DMS53 (cell line): ENCODE data around the gene TUBGCP5.
A peak's percentile ranks its signal among the peaks of the same experiment; 100 is the strongest.

ENCODE experiments used
- DNase-seq: peaks from one replicate; lab custom pipeline; 2025; lab: John Stamatoyannopoulos, UW

Gene TUBGCP5

GRCh38 chr15:22978691-22979237, 60.6 kb downstream of the TUBGCP5 start:
- DNase-seq: peak; percentile 75

DNA sequence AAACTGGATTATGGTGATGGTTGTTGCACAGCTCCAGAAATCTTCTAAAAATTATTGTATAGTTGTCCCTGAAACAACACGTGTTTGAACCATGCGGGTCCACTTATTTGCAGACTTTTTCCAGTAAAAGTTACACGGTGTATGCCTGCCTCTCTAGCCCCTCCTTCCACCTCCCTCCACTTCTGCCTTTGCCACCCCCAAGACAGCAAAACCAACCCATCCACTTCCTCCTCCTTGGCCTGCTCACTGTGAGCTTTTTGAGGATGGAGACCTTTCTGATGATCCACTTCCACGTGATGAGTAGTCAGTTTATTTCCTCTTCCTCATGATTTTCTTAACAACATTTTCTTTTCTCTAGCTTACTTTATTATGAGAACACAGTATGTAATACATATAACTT, 64.6 kb downstream of the TUBGCP5 start:
- DNase-seq: no peak

- DNase-seq: no peak
These were observed 65.4 kb downstream of the TUBGCP5 start for GRCh38 chr15:22973987-22974386.

- no peak for DNase-seq
These were observed 66.1 kb downstream of the TUBGCP5 start for GRCh38 chr15:22973286-22973685.

DNA sequence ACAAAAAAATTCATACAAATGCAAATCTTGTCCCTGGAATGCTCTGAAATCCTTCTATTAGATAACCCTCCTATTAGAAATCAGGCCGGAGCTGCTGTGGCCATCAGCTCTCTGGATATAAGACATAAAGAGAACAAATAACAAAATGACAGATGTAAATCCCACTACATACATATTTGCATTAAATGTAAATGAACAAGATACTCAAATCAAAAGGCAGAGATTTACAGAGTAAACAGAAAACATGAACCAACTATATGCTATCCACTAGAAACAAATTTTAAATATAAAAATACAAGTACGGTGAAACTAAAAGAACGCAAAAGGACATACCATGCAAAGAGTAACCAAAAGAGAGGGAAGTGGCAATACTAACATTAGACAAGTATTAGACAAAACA, 69.9 kb downstream of the TUBGCP5 start:
- no peak for DNase-seq

DNA sequence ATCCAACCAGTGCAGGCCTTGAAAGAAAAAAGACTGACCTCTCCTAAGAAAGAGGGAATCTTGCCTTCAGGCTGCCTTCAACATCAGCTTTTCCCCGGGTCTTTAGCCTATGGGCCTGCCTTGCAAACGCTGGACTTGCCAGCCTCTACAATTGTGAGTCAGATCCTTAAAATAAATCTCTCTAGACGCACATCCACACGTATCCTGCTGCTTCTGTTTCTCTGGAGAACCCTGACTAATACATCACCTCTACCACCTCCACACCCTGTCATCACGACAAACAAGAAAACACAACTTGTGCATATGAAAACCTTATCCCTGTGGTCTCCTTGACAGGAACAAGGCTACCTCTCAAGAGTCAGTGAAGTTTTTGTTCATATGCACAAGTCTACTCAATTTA, 71.0 kb downstream of the TUBGCP5 start:
- DNase-seq: no peak

DNA sequence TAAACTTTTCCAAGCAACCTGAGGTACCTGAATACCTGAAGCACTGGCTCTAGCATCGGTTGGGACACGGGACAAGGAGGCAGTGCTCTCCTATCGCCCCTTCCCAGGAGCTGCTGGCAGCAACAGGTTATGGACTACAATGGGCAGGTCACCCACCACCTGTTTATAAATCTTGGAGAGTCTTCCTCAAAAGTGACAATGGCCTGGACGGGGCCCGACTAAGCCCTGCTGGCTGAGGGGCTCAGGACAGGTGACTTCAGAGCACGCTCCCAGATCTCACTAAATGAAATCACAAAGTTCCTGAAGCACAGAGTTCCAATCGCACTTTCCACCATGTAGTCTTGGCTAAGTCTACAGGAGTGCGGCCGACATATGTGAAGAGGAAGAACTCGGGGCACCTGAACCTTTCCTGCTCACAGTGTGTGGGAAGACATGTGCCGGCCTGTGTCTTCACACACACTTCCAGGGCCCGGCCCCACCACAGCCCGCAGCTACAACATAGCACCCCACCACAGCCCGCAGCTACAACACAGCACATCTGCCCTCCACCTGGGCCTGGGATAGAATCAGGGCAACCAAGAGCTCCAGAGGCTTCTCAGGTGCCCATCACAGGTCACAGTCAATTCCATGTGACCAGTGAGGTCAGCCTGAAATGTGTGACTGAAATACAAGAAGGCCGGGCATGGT, 72.1 kb downstream of the TUBGCP5 start:
- DNase-seq: no peak

DNA sequence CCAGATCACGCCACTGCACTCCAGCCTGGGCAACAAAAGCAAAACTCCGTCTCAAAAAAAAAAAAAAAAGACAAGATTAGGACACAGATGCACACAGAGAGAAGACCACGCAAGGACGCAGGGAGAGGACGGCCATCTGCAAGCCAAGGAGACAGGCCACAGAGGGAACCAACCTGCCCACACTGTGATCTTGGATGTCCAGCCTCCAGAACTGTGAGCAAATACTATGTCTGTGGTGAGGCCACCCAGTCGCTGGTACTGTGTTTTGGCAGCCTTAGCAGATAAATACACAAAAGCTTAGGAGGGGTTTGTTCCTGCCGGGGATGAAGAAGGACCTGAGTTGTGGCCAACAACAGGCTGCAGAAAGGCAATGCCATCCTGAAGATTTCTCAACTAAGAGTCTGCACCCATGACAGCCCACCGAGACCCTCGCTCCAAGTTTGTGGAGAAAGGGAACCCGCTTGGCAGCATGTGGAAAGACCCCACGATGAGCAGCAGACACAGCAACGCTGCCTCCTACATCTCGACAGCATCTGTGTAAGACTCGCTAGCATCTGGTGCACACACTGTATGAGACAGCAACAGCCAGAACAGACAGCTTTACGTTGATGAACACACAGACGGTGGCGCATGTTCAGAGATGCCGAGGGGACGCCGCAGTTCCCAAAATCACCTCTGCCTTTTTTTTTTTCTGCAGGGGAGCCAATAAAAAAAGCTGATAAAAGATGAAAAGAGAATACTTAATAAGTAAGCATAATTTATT, 72.9 kb downstream of the TUBGCP5 start:
- DNase-seq: no peak

DNA sequence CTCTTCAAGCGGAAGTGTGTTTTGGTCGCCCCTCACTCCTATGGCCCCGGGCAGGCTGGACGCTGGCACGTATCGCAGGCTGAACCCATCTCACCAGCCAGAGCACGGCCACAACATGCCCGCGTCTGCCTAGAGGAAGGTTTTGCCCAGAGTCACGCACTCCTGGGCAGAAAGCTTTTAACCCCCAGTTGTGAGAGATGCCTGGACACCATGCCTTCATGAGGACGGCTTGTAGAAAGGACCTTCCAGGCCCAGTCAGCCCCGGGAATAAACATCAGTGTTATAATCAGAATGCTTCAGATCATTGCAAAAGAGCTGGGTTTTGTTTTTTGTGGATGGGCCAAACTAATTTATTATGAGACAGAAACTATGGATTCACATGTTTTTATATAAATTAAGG, 75.7 kb downstream of the TUBGCP5 start:
- no peak for DNase-seq

DNA sequence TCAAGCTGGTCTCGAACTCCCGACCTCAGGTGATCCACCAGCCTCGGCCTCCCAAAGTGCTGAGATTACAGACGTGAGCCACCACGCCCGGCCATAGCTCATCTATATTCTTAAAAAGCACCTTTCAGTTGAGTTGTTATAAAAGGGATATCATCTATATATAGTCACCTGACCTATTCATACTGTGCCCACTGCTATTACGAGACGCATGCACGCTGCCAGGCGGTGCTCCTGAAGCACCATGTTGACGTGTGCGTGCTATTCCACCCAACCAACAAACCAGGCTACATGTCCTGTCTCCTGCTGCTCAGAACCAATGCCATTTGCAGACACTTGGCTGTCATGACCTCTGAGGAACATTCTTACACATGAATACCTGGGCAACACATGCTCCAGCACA, 76.8 kb downstream of the TUBGCP5 start:
- no peak for DNase-seq

GRCh38 chr15:22961762-22962161, 77.6 kb downstream of the TUBGCP5 start:
- DNase-seq: no peak

GRCh38 chr15:22960556-22960955, 78.8 kb downstream of the TUBGCP5 start:
- DNase-seq: no peak

- no peak for DNase-seq
These were observed 79.2 kb downstream of the TUBGCP5 start for GRCh38 chr15:22960126-22960525.

DNA sequence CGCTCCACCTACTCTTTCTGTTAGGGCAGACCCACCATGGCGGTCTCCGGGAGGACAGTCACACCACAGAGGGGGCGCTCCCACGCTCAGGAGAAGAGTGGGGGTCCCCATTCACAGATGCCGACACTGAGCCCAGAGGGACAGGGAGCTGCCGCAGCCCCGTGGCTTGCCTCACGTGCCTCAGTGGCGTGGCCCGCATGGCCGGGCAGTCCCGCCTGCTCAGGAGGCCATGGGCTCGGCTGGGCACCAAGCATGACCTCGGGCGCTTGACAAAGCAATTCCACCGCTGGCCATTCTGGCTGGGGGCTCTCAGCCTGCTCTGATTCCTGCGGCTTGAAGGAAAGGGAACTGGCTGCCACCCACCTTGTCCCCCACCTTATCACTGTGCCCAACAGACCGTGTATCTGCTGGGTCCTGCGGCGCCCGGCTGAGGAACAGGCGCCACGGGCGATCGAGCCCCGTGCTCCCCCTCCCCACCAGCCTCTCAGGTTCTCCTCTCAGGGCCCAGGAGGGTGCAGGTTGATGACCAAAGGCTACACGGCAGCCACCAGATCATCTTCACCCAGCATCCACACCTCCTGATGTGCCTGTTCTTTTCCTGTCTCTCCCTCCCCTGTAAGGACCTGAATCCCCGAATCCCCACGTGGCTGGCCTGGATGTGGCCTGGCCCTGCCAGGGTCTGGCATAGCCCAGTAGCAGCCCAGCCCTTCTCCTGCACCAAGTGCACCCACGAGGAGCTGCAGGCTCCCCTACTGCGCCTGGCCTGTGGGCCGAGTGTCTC, 79.9 kb downstream of the TUBGCP5 start:
- DNase-seq: no peak

DNA sequence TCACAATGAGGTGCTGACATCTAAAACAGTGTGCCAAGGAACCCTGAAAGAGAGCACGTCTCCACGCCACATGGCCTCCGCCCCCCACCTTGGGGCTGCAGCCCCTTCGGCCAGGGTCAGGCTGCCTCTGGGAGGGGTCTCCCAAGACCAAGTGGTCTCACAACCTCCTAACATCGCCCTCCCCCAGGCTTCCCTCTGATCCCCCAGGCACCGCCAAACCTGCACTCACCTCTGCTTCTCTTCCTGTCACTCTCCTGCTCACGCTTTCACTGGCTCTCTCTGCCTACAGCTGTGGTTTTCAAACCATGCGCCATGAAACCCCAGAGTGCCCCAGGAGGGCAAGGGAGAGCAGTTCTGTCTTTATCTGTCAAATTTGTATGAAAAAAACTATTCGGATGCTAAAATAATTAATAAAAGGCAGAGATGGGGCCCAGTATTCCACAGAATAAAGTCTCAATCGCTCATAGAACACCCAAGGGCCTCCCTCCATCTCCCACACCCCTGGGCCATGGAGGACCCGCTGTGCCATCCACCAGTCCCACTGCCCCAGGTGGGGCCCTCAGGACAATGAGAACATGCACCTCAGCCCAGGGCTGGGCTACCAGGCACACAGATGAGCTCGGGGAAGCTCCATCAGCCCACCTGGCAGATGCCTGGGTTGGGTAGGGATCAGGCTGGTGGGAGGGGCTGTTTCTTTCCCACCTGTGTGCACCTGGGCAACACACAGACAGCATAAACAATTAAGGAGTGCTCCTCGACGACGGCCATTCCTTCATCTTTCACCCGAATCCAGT, 80.7 kb downstream of the TUBGCP5 start:
- no peak for DNase-seq

DNA sequence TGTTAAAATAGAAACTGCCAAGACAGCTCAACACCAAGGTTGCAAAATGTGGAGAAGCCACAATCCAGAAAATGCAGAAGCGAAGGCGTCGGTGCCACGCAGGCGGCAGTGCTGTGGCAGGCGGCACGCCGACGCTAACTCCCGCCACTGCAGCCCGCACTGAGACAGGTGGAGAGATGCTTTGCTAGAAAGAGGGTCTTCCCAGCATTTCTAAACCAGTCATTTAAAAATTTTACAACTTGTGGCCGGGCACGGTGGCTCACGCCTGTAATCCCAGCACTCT, 82.5 kb downstream of the TUBGCP5 start:
- DNase-seq: no peak

DNA sequence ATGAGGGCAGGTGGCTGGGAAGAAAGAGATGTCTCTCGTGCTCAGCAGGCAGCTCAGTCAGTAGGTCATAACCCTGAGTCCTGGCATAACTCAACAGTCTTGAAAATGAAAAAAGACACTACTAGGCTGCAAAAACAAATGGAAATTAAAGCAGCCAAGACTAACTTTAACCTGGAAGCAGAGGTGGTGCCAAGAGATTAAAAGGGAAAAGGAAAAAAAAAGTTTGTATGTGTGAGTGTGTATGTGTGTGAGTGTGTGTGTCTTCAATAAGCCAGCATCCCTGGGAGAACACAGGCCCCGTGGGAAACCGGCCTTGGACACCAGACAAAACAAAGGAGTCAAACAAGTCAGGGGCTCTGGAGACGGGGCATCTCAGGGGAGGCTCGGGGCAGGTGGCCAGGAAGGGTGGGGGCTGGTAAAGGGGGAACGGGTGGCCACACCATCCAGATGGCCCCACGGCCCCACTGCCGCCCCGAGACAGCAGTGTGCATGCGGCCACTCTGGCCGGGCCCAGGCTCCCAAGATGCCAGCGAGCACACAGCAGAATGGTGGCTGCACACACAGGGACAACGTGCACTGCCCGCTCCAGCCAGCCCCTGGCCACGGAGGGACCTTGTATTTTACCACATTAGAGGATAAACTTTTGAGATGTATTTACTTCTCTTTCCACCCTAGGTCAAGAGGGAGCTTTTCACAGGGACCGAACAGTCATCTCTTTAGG, 83.0 kb downstream of the TUBGCP5 start:
- DNase-seq: no peak

DNA sequence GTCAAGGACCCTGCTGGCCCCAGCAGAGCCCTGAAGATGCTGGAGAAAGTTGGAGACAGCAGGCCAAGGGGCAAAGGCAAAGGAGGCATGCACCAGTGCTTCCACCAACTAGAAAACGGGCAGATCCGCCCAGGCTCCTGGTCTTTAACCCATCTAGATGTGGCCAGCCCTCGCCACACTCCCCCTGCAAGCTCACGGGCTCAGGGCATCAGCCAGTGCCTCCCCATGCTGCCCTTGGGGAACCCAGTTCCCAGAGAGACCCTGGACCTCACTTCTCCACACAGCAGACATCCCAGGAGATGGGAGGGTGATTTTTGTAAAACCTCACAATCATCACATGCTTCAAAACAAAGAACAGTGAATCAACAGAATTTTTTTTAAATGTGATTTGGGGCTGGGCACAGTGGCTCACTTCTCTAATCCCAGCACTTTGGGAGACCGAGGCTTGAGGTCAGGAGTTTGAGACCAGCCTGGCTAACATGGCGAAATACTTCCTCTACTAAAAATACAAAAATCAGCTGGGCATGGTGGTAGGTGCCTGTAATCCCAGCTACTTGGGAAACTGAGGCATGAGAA, 83.7 kb downstream of the TUBGCP5 start:
- DNase-seq: no peak

- DNase-seq: no peak
These were observed 84.4 kb downstream of the TUBGCP5 start for GRCh38 chr15:22954798-22955543.

DNA sequence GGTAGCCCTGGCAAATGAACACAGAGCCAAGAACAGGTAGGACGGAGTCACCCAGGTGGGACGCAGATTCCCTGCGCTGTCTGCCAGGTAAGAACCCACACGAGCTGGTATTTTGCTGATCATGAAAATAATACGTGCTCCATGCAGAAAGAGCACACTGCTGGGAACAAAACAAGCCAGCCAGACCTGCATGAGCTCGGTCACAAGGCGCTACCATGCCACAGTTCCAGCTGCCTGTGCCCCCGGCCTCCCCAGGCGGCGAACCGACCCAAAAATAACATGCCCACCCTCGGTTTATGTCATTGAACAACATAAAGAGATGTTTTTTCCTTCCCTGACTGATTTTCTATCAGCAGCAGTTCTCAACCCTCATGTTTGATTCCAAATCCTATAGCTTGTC, 85.0 kb downstream of the TUBGCP5 start:
- no peak for DNase-seq
